PC-3 (cell line): ENCODE results near the gene TMUB1. TPM values are rescaled to one million over a fixed set of nuclear protein-coding genes. Genes with fewer than 3 reads are reported as not detected.

Experiments used
- ATAC-seq: fragments of 200-7000 bp; cut with Tn5 transposase; 2 replicates; pipeline ENCODE4 v1.9.1; 2020; ENCODE audit warnings: mild to moderate bottlenecking, moderate library complexity
- BruUV-seq: library from RNA; stranded (reverse); fragments of 400-500 nt; replicated peaks from 2 replicates; lab custom pipeline; 2021; lab: Mats Ljungman, UMichigan
- CTCF ChIA-PET: fragments of 300-600 bp; sonication (Branson Sonifier 250); formaldehyde crosslinking; loops from one replicate; lab custom pipeline; 2022; ENCODE audit warnings: antibody characterized with exemption; lab: Charles Lee
- POLR2A ChIA-PET: fragments of 300-600 bp; sonication (Branson Sonifier 250); formaldehyde crosslinking; loops from one replicate; lab custom pipeline; 2022; ENCODE audit warnings: antibody characterized with exemption; ENCODE audit not compliant: unreplicated experiment; lab: Charles Lee
- DNase-seq: peaks from one replicate; pipeline ENCODE4 v3.0.0-alpha.2; 2015
- H2AFZ ChIP-seq: fragments of 300-600 bp; sonication (generic); 2 replicates; pipeline ENCODE4 v1.6.0; 2016; ENCODE audit warnings: antibody characterized with exemption, low read length
- H3F3A ChIP-seq: fragments of 300-600 bp; sonication (generic); one replicate; pipeline ENCODE4 v1.6.0; 2017; ENCODE audit warnings: antibody characterized with exemption, low read length, control low read depth, mild to moderate bottlenecking; ENCODE audit not compliant: unreplicated experiment
- H3K27ac ChIP-seq: fragments of 300-600 bp; sonication (generic); 2 replicates; pipeline ENCODE4 v1.5.1; 2016; ENCODE audit warnings: mild to moderate bottlenecking, low read length
- H3K27me3 ChIP-seq: fragments of 300-600 bp; sonication (generic); 2 replicates; pipeline ENCODE4 v1.6.1; 2016; ENCODE audit warnings: low read length, mixed read lengths
- H3K36me3 ChIP-seq: fragments of 300-600 bp; sonication (generic); 2 replicates; pipeline ENCODE4 v1.6.1; 2016; ENCODE audit warnings: low read depth, mixed run types, low read length, mixed read lengths
- H3K4me1 ChIP-seq: fragments of 300-600 bp; sonication (generic); 2 replicates; pipeline ENCODE4 v1.5.1; 2016; ENCODE audit warnings: low read length; ENCODE audit not compliant: insufficient read depth
- H3K4me2 ChIP-seq: fragments of 300-600 bp; sonication (generic); 2 replicates; pipeline ENCODE4 v1.6.0; 2016; ENCODE audit warnings: low read length
- H3K4me3 ChIP-seq: fragments of 300-600 bp; sonication (generic); 2 replicates; pipeline ENCODE4 v1.5.1; 2016; ENCODE audit warnings: mild to moderate bottlenecking, low read length, mixed read lengths
- H3K79me2 ChIP-seq: fragments of 300-600 bp; sonication (generic); 2 replicates; pipeline ENCODE4 v1.6.1; 2017; ENCODE audit warnings: low read length, mixed read lengths
- H3K9ac ChIP-seq: fragments of 300-600 bp; sonication (generic); 2 replicates; pipeline ENCODE4 v1.6.0; 2016; ENCODE audit warnings: mild to moderate bottlenecking, low read length
- H3K9me2 ChIP-seq: fragments of 300-600 bp; sonication (generic); replicated peaks from 2 replicates; pipeline ENCODE4 v1.6.1; 2016; ENCODE audit warnings: mixed run types, low read length, mixed read lengths
- H3K9me3 ChIP-seq: fragments of 300-600 bp; sonication (generic); 2 replicates; pipeline ENCODE4 v1.6.1; 2016; ENCODE audit warnings: low read length, mixed read lengths
- H4K20me1 ChIP-seq: fragments of 300-600 bp; sonication (generic); 2 replicates; pipeline ENCODE4 v1.6.1; 2016; ENCODE audit warnings: low read length, mixed read lengths
- CTCF ChIP-seq: fragments of 300-600 bp; sonication (generic); conservative IDR thresholded peaks from 2 replicates; pipeline ENCODE4 v1.5.1; 2017; ENCODE audit warnings: antibody characterized with exemption, low read depth, mild to moderate bottlenecking, low read length
- EZH2 ChIP-seq: fragments of 300-600 bp; sonication (generic); IDR thresholded peaks from one replicate; pipeline ENCODE4 v1.6.1; 2017; ENCODE audit warnings: antibody characterized with exemption, mild to moderate bottlenecking, low read length; ENCODE audit not compliant: unreplicated experiment
- EZH2phosphoT487 ChIP-seq: fragments of 300-600 bp; sonication (generic); IDR thresholded peaks from 2 replicates; pipeline ENCODE4 v1.6.1; 2018; ENCODE audit warnings: mild to moderate bottlenecking, antibody characterized with exemption, low read length, borderline replicate concordance
- intact Hi-C: fragments of 100-400 bp; cut with micrococcal nuclease; formaldehyde crosslinking; loops from 2 replicates; pipeline ENCODE4 v1.9.0; 2023
- total RNA-seq: library from RNA; depleted of rRNA; stranded (reverse); fragments of >200 nt; gene quantifications from 2 replicates; pipeline ENCODE4 v1.2.3, GENCODE V29; 2014

Gene TMUB1
- total RNA-seq, 1 experiment from 2014 or later, result 52.1 TPM

- H3K36me3 ChIP-seq, result peaks cover 21% of the 10 kb centered on the region
- POLR2A ChIA-PET, result interaction anchor here (0.6 to 1.2 kb wide), 6 partner anchors 14 to 457 kb away, joined by 4 to 23 read pairs (median 6); partner anchors contain the start of genes ASIC3, FASTK, RHEB and TMUB1
- H3K9ac ChIP-seq, result peak overlapping the region; percentile 89
- intact Hi-C loops, result loop anchor here (1.0 kb wide), 1 partner anchor 18 kb away; the partner anchor contains the start of gene FASTK
- no peaks in the 10 kb centered on the region for H3K27me3 ChIP-seq
- H3K4me2 ChIP-seq, result peak overlapping the region; percentile 99
- ATAC-seq (peak; percentile 33), DNase-seq (peak; percentile 67)
- H3K9me3 ChIP-seq, result no peaks in the 10 kb centered on the region
- H3K4me1 ChIP-seq, result peaks cover 40% of the 10 kb centered on the region
- peak overlapping the region; percentile 97 for H3K27ac ChIP-seq
- H3K9me2 ChIP-seq, result no peaks in the 10 kb centered on the region
- TF ChIP-seq EZH2 (no peak), EZH2phosphoT487 (no peak), CTCF (no peak)
- CTCF ChIA-PET, result interaction anchor here (0.8 to 1.3 kb wide), 4 partner anchors 44 to 51 kb away, joined by 4 to 10 read pairs (median 5); no protein-coding TSS in a partner anchor
- H4K20me1 ChIP-seq, result no peaks in the 10 kb centered on the region
- no peaks in the 10 kb centered on the region for H3F3A ChIP-seq
- H3K4me3 ChIP-seq, result peak overlapping the region; percentile 86
- peak overlapping the region; percentile 73 for H2AFZ ChIP-seq
- BruUV-seq, result no TSS peak
- peaks cover 39% of the 10 kb centered on the region for H3K79me2 ChIP-seq
Measured at GRCh38 chr7:151062399-151063211, 20.7 kb downstream of the TMUB1 start.

- intact Hi-C loops, result no loop called here
- ChIA-PET POLR2A (interaction anchor here (1.2 kb wide), 1 partner anchor 18 kb away, joined by 15 read pairs; the partner anchor contains the start of gene FASTK), CTCF (interaction anchor here (1.1 to 1.3 kb wide), 2 partner anchors 49 to 51 kb away, joined by 5 to 10 read pairs; no protein-coding TSS in a partner anchor)
- H3K4me3 ChIP-seq, result peak overlapping the region; percentile 86
- peak overlapping the region; percentile 89; the same call in 1 of the 2 replicates for H3K9ac ChIP-seq
- no peaks in the 10 kb centered on the region for H3K9me2 ChIP-seq
- no peaks in the 10 kb centered on the region for H3F3A ChIP-seq
- TF ChIP-seq EZH2phosphoT487 (no peak), EZH2 (no peak), CTCF (no peak)
- no peaks in the 10 kb centered on the region for H4K20me1 ChIP-seq
- no TSS peak for BruUV-seq
- H2AFZ ChIP-seq, result no peak overlapping the region
- H3K36me3 ChIP-seq, result peaks cover 17% of the 10 kb centered on the region
- ATAC-seq, result no peak
- H3K4me1 ChIP-seq, result peaks cover 42% of the 10 kb centered on the region
- peaks cover 39% of the 10 kb centered on the region for H3K79me2 ChIP-seq
- H3K4me2 ChIP-seq, result peak overlapping the region; percentile 99
- H3K27me3 ChIP-seq, result no peaks in the 10 kb centered on the region
- no peak for DNase-seq
- H3K27ac ChIP-seq, result peak overlapping the region; percentile 97
- H3K9me3 ChIP-seq, result no peaks in the 10 kb centered on the region
Measured at GRCh38 chr7:151062111-151062398, 21.2 kb downstream of the TMUB1 start.
